Uterus (tissue), 4 donors: Measurements from ENCODE around the gene RBM24. TPM values are rescaled to one million over a fixed set of nuclear protein-coding genes. Genes with fewer than 3 reads are reported as not detected.
A peak's percentile ranks its signal among the peaks of the same experiment; 100 is the strongest.

Experiments used
- DNase-seq, 2 donors: peaks; one replicate each; pipeline ENCODE4 v3.0.0-alpha.2; 2019 to 2020
- H3K27ac ChIP-seq, 2 donors: fragments of 200-600 bp; sonication (generic); 1 replicate in 1 of 2; 2 replicates in 1 of 2; pipeline ENCODE4 v1.5.1; 2016 to 2018
- H3K27me3 ChIP-seq, 2 donors: fragments of 200-600 bp; sonication (generic); one replicate each; pipeline ENCODE4 v1.5.1; 2018 to 2019; ENCODE audit warnings: control low read depth in 1 of 2
- H3K36me3 ChIP-seq, 2 donors: fragments of 200-600 bp; sonication (generic); one replicate each; pipeline ENCODE4 v1.5.1; 2019; ENCODE audit warnings: control low read depth in 1 of 2
- H3K4me1 ChIP-seq, 2 donors: fragments of 200-600 bp; sonication (generic); one replicate each; pipeline ENCODE4 v1.5.1; 2018 to 2019; ENCODE audit warnings: control low read depth in 1 of 2
- H3K4me3 ChIP-seq, 2 donors: fragments of 200-600 bp; sonication (generic); 1 replicate in 1 of 2; 2 replicates in 1 of 2; pipeline ENCODE4 v1.5.1; 2018 to 2019; ENCODE audit warnings: mild to moderate bottlenecking in 1 of 2
- H3K9me3 ChIP-seq, 2 donors: fragments of 200-600 bp; sonication (generic); one replicate each; pipeline ENCODE4 v1.5.1; 2019; ENCODE audit warnings: control low read depth in 1 of 2
- CTCF ChIP-seq, 4 experiments: fragments of 200-600 bp in 2 of 4; fragments of 450-650 bp in 2 of 4; sonication (generic) in 2 of 4; IDR thresholded peaks; one replicate each; pipeline ENCODE4 v1.5.1; 2016 to 2019; ENCODE audit warnings: antibody characterized with exemption in 4 of 4, mild to moderate bottlenecking in 2 of 4, moderate library complexity in 1 of 4
- POLR2A ChIP-seq, 2 donors: fragments of 450-650 bp; IDR thresholded peaks; one replicate each; pipeline ENCODE4 v1.6.1; 2016; ENCODE audit warnings: antibody characterized with exemption in 2 of 2, mild to moderate bottlenecking in 1 of 2, moderate library complexity in 1 of 2
- intact Hi-C: fragments of 100-400 bp; cut with DNase I; formaldehyde crosslinking; loops from one replicate; pipeline ENCODE4 v1.15.1; 2023; ENCODE audit warnings: low total_unique reads
- total RNA-seq, 4 donors: library from RNA; depleted of rRNA in 3 of 4; stranded (reverse); fragments of >200 nt in 3 of 4; gene quantifications; one replicate each; pipeline versions ENCODE4 v1.1.0 to v1.2.4, GENCODE V29; 2014 to 2023
- donor health status: DM: yes; HTN: yes; CAD: no.

The RBM24 gene
- total RNA-seq, 4 donors from 2014 or later, result 2.0 to 69.4 (median 27.0) TPM

- H3K36me3 ChIP-seq, result no peaks in the 10 kb centered on the region
- intact Hi-C loops, result no loop called here
- H3K27ac ChIP-seq, result peak overlapping the region; percentile 86 to 92
- no peaks in the 10 kb centered on the region for H3K9me3 ChIP-seq
- no peaks in the 10 kb centered on the region for H3K4me1 ChIP-seq
- peak overlapping the region; percentile 71 to 81 for H3K4me3 ChIP-seq
- DNase-seq, result peak; percentile 33 to 34
- H3K27me3 ChIP-seq, result no peaks in the 10 kb centered on the region
- TF ChIP-seq CTCF (IDR thresholded peaks at IDR 0.05), result no peak
- no peak for TF ChIP-seq POLR2A (IDR thresholded peaks at IDR 0.05)
Measured at GRCh38 chr6:17281497-17282481, 628 bp downstream of the RBM24 start.

GRCh38 chr6:17283074-17283473 is 1.9 kb downstream of the RBM24 start:
- Histone ChIP-seq H3K27me3 (no peaks in the 10 kb centered on the region), H3K36me3 (no peaks in the 10 kb centered on the region), H3K27ac (peak overlapping the region; percentile 86 to 92), H3K4me3 (peak overlapping the region in 1 of 2 donors; percentile 81), H3K9me3 (no peaks in the 10 kb centered on the region), H3K4me1 (no peaks in the 10 kb centered on the region)
- TF ChIP-seq CTCF (IDR thresholded peaks at IDR 0.05) (no peak), POLR2A (IDR thresholded peaks at IDR 0.05) (no peak)
- no peak for DNase-seq
- intact Hi-C loops, result no loop called here

GRCh38 chr6:17289630-17290061 is 8.5 kb downstream of the RBM24 start:
- peak overlapping the region; percentile 69 to 77 for H3K27ac ChIP-seq
- H3K4me1 ChIP-seq, result peaks cover 0 to 5% of the 10 kb centered on the region in 2 donors
- no peaks in the 10 kb centered on the region for H3K9me3 ChIP-seq
- no peak overlapping the region for H3K4me3 ChIP-seq
- H3K36me3 ChIP-seq, result no peaks in the 10 kb centered on the region
- no peaks in the 10 kb centered on the region for H3K27me3 ChIP-seq
- peak; percentile 56 to 80 for DNase-seq
- intact Hi-C loops, result no loop called here
- peak in 1 of 2 donors; percentile 24 for TF ChIP-seq POLR2A (IDR thresholded peaks at IDR 0.05)
- TF ChIP-seq CTCF (IDR thresholded peaks at IDR 0.05), result no peak

- H3K9me3 ChIP-seq, result no peaks in the 10 kb centered on the region
- TF ChIP-seq POLR2A (IDR thresholded peaks at IDR 0.05), result no peak
- no peak overlapping the region for H3K27ac ChIP-seq
- H3K4me1 ChIP-seq, result peaks cover 0 to 5% of the 10 kb centered on the region in 2 donors
- no peak overlapping the region for H3K4me3 ChIP-seq
- no peaks in the 10 kb centered on the region for H3K27me3 ChIP-seq
- H3K36me3 ChIP-seq, result no peaks in the 10 kb centered on the region
- DNase-seq, result no peak
- intact Hi-C loops, result no loop called here
Measured at GRCh38 chr6:17291778-17292177, 10.6 kb downstream of the RBM24 start.

- H3K9me3 ChIP-seq, result no peaks in the 10 kb centered on the region
- TF ChIP-seq POLR2A (IDR thresholded peaks at IDR 0.05) (no peak), CTCF (IDR thresholded peaks at IDR 0.05) (no peak)
- H3K4me1 ChIP-seq, result peaks cover 0 to 5% of the 10 kb centered on the region in 2 donors
- no peak overlapping the region for H3K27ac ChIP-seq
- H3K36me3 ChIP-seq, result no peaks in the 10 kb centered on the region
- H3K4me3 ChIP-seq, result no peak overlapping the region
- intact Hi-C loops, result no loop called here
- no peak for DNase-seq
- H3K27me3 ChIP-seq, result no peaks in the 10 kb centered on the region
Measured at GRCh38 chr6:17292600-17293133, 11.5 kb downstream of the RBM24 start.
